Cardiac septum (tissue), 1 donor: Measurements from ENCODE around the gene TLE6. TPM values are rescaled to one million over a fixed set of nuclear protein-coding genes. Genes with fewer than 3 reads are reported as not detected.
"Not testable (repeated sequence)": the region's sequence is repeated elsewhere in the genome, so short reads cannot be mapped to it uniquely, and the experiment has no call there.

Source experiments
- DNase-seq: peaks from one replicate; pipeline ENCODE4 v3.0.0-alpha.2; 2020; ENCODE audit warnings: low spot score
- intact Hi-C: fragments of 100-400 bp; cut with DNase I; formaldehyde crosslinking; loops from one replicate; pipeline ENCODE4 v1.14.0; 2022
- total RNA-seq: library from RNA; stranded (reverse); fragmentation: NEBNext Ultra II Directional; extraction: Animal tissue kit (Norgen Biotek cat#: 25700); gene quantifications from one replicate; pipeline ENCODE4 v1.2.1, GENCODE V29; 2021
- donor health status: DM: no; HTN: no; CAD: no.

Gene TLE6
- total RNA-seq, 1 donor from 2014 or later = 1.0 TPM

GRCh38 chr19:2993579-2993978 is 16.2 kb downstream of the TLE6 start:
- intact Hi-C loops = no loop called here
- no peak for DNase-seq

- intact Hi-C loops = no loop called here
Observed at GRCh38 chr19:2994588-2995131, 17.3 kb downstream of the TLE6 start.

DNA sequence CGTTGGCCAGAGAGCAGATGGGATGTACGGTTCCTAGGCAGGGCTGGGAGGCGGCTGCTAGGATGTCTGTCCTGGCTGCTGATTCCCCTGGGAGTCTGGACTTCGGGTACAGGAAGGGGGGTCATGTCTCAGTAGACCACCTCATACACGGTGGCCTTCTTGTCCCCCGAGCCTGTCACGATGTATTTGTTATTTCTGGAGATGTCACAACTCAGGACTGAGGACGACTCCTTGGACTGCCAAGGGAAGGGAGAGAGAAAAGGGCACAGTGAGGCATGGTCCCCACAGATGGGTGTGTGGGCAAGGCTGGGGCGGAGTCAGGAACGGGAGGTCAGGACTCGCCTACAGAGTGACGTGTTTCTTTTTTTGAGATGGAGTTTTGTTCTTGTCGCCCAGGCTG is 20.4 kb downstream of the TLE6 start:
- DNase-seq = no peak
- intact Hi-C loops = no loop called here

More at GRCh38 chr19:2994588-2995131, 17.3 kb downstream of the TLE6 start:
- DNase-seq = no peak

DNA sequence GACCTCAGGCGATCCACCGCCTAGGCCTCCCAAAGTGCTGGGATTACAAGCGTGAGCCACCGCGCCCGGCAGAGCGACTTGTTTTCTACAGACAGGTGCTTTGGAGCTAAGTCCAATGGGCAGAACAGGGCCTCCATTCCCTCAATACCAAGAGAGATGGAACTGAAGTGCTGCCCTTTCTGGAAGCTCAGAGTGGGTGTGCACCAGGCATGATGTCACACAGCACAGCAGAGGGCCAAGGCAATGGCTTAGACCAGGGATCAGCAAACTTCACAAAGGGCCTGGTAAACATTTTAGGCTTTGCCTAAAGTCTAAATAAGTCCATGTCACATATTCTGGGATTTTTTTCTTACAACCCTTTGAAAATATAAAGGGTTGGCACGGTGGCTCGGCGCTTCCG is 21.3 kb downstream of the TLE6 start:
- DNase-seq = no peak
- intact Hi-C loops = no loop called here

GRCh38 chr19:3001235-3001800 is 24.0 kb downstream of the TLE6 start:
- no peak for DNase-seq
- intact Hi-C loops = no loop called here

DNA sequence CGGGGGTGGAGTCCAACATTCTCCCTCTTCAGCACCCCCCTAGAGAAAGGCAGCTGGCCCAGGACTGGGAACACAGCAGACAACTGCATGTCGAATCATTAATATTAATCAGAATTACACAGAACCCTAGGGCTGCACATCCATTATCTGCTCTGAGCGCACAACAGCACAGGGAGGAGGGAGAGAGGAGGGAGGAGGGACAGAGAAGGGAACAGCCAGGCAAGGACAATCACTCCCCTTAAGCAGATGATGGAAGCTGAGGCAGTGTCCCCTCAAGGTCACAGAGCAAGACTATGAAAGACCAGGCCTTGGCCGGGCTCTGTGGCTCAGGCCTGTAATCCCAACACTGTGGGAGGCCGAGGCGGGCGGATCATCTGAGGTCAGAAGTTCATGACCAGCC is 25.7 kb downstream of the TLE6 start:
- intact Hi-C loops = no loop called here

DNA sequence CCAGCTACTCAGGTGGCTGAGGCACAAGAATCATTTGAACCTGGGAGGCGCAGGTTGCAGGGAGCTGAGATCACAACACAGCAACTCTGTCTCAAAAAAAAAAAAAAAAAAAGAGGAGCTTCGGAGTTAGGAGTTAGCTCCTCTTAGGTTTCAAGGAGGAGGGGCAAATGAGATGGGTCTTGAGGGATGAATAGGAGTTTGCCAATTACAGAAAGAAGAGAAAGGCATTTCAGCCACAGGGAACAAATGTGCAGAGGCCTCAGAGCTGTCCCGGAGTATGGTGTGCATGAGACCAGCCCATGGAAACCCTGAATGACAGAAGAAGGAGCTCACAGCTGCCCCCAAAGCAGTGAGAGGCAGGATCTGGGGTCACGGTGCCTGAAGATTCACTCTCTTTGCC is 27.2 kb downstream of the TLE6 start:
- no peak for DNase-seq
- intact Hi-C loops = no loop called here

More for the DNA sequence above, 25.7 kb downstream of the TLE6 start:
- DNase-seq = no peak

DNA sequence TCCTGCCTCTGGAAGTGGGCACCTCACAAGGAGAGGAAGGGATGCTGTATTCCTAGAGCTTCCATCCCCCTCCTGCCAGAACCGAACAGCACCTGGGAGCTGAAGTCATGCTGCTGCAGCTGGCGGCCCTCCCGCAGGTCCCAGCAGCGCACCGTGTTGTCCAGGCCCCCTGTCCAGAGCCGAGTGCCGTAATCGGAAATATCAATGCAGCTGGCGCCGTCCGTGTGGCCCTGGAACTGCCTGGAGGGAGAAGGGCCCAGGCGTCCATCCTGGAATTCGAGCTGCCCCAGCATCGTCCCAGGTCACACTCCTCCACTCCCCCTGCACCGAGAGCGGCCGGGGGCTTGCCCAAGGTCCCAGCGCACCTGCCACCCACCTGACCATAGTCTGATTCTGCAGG is 28.0 kb downstream of the TLE6 start:
- DNase-seq = no peak
- intact Hi-C loops = no loop called here

DNA sequence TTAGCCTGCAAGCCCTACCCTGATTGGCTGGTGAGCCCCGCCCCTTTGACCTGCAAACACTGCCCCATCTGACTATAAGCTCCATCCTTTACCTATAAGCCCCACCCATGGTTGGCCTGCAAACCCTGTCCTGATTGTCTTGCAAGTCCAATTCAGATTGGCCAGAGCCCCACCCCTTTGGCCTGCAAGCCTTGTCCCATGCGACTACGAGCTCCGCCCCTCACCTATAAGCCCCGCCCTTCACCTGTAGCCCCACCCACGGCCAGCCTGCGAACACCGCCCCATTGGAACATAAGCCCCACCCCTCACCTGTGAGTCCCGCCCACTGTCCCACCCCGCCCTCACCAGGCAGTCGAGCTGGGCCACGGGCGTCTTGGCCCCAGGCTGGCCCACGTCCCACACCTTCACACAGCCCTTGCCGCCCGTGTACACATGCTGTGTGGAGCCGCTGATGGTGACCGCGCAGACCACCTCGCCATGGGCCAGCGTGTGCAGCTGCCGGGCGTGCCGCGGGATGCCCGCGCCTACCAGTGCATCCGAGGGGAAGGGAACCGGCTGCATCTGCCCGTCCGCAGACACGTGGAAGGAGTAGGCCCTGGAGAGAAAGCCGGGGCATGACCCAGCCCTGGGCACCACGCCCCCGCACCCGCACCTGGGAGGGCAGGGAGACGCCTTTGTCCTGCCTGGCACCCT is 28.9 kb downstream of the TLE6 start:
- intact Hi-C loops = no loop called here

DNA sequence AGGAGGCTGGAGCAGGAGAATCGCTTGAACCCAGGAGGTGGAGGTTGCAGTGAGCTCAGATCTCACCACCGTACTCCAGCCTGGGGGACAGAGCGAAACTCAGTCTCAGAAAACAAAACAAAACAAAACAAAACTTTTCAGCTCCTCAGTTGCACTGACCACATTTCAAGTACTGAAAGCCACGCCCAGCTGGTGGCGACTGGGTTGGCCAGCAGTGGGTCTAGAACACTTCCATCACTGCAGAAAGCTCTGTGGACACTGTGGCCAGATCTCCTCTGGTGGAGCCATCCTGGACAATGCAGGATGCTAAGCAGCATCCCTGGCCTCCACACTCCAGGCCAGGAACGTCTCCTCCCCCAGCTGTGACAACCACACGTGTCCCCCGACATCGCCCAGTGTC is 30.6 kb downstream of the TLE6 start:
- DNase-seq = no peak
- intact Hi-C loops = no loop called here

More for the DNA sequence above, 28.9 kb downstream of the TLE6 start:
- DNase-seq = no peak

DNA sequence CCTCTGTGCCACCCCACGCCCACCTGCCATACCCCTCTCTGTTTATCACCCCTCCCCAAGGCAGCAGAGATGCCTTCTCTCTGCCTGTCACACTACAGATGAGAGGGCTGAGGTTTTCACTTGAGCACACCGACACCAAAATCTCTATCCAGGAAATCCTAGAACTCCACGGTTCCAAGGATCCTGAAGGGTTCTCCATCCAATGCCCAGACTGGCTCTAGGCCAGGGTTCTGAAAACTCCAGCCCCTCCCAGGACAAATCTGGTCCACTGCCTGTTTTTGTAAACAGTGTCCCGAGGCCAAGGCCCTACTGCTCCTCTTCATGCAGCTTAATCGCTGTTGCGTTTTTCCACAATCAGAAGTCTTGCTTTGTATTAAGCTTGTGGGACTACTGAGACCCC is 31.6 kb downstream of the TLE6 start:
- intact Hi-C loops = no loop called here
- DNase-seq = no peak

- intact Hi-C loops = no loop called here
- no peak for DNase-seq
Observed at GRCh38 chr19:3010871-3011270, 33.5 kb downstream of the TLE6 start.

DNA sequence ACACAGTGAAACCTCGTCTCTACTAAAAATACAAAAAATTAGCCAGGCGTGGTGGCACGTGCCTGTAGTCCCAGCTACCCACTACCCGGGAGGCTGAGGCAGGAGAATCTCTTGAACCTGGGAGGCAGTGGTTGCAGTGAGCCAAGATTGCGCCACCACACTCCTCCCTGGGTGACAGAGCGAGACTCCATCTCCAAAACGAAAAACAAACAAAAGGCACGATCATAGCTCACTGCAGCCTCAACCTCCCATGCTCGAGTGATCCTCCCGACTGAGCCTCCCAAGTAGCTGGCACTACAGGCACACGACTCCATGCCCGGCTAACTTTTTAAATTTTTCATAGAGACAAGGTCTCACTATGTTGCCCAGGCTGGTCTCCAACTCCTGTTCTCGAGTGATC is 34.7 kb downstream of the TLE6 start:
- DNase-seq, intact Hi-C loops: not testable (repeated sequence)

DNA sequence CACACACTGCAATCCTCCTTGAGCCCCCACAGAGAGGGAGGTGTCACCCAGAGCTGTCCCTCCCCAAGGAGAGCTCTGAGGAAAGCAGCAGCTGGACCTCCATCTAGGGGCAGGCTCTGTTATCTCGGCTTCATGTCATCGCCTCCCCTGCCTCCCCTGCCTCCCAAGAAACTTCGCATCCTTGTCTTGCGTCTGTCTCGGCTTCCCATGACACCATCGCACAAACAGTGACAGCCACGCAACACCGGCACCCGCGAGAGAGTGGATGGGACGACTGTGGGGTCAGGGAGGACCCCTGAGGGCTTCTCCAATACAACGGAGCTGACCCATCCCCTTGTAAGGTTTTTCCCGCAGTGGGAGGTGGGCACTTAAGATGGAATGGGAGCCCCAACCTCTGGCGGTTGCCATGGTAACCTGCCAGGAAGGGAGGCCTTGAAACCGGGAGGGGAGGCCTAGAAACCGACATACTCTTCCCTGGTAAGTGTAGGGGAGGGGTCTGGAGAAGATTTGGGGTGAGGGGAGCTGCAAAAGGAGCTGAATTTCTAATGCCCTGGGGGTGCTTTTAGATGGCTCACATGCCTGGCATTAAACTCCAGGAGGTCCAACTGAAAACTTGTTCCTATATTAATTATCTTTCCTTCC is 35.4 kb downstream of the TLE6 start:
- intact Hi-C loops = no loop called here
- no peak for DNase-seq

DNA sequence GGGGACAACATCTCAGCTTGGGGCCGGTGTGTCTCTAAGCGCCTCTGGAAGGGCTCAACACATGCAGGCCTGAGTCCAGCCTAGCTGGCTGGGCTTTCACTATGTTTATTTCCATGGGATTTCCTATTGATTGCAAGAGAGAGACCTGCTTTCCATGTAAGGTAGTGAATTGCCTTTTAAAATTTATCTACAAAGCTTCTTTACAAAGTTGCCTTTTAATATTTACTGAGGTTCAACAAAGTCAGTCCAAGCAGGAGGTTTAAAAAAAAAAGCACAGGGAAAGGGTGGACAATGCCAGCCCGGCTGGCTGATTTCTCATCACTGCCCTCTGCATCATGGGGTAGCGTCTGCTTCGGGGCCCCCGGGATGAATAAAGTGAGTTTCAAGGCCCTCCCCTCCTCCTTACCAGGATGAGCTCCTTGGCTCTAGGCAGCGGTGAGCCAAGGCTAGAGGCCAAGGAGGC is 35.9 kb downstream of the TLE6 start:
- no peak for DNase-seq
- intact Hi-C loops = no loop called here

- intact Hi-C loops = no loop called here
Observed at GRCh38 chr19:3014135-3014534, 36.8 kb downstream of the TLE6 start.

DNA sequence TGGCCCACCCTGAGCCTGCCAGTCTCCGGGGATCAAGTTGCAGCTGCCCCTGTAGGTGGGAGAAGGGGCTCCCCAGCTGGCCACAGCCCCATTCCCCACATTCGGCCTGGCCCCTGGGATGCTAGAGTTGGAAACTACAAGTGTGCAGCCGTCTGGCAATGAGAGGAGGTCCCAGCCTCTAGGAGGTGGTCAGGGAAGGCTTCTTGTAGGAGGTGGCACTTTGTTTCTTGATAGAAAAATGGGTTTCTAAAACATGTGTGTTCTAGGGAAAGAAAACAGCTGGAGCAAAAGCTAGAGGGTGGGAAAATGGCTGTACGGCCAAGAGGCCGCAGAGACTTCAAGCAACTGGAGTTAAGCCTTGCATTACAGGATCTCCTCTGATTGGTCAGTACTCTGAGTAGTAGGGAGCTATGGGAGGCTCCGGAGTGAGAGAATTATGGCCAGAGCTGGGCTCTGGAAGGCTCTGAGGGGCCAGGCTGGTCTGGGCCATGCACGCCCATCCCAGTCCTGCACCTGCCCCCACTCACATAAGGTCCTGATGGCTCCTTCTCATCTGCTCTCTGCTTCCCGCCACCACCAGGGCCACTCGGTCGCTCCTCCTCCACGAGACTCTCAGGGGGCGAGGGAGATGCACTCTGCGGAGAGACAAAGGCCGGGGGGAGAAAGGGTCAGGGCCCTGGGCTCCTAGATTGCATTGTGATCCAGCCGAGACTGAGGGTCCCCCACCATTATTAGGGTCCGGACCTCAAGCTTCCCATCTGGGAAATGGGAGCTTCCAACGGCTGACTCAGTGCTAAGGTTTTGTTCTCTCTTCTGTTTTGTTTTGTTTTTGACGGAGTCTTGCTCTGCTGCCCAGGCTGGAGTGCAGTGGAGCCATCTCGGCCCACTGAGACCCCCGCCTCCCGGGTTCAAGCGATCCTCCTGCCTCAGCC is 38.0 kb downstream of the TLE6 start:
- DNase-seq = no peak
- intact Hi-C loops = no loop called here

More at GRCh38 chr19:3014135-3014534, 36.8 kb downstream of the TLE6 start:
- DNase-seq = no peak

GRCh38 chr19:3017923-3018322 is 40.6 kb downstream of the TLE6 start:
- DNase-seq = no peak
- intact Hi-C loops = no loop called here

DNA sequence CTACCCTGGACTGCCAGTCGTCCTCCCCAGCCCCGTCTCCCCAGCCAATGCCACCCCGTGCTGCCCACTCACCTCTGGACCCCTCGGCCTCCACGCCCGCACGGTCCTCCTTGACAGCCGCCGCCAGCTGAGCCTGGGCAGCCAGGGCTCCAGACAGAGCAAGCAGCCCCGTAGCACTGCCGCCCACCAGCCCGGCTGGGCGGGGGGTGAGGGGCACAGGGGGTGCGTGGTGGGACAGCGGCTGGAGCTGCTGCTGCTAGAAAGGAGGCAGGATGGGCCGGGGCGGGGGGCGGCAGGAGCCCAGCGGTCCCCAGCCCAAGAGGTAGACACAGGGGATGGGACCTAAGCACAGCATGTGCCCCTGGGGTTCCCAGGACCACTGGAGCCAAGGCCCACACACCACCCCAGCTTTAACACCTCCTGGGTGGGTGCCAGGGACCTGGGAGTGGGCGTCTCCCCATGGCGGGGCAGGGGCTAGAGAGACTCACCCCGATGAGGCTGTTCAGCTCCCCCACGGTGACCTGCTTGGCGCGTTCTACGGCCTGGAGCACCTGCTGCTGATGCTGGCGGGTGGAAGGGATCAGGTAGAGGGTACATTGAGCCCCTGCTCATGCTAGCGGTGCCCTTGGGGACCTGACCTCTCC is 42.0 kb downstream of the TLE6 start:
- intact Hi-C loops = no loop called here
- no peak for DNase-seq
